ENCODE results near the gene ZNF610.

GRCh38 chr19:52291781-52292180 lies 44.3 kb upstream of the ZNF610 start:
- TF ChIP-seq POLR2A (IDR thresholded peaks at IDR 0.05), result no peak
- TF ChIP-seq CTCF (IDR thresholded peaks at IDR 0.05), result no peak
- TF ChIP-seq EP300 (IDR thresholded peaks at IDR 0.05), result no peak
